Measurements from ENCODE around the gene MYO3A. TPM values are rescaled to one million over a fixed set of nuclear protein-coding genes. Genes with fewer than 3 reads are reported as not detected.

The MYO3A gene
- total RNA-seq, 2 donors from 2014 or later, result 5.2 TPM; not detected in 1

DNA sequence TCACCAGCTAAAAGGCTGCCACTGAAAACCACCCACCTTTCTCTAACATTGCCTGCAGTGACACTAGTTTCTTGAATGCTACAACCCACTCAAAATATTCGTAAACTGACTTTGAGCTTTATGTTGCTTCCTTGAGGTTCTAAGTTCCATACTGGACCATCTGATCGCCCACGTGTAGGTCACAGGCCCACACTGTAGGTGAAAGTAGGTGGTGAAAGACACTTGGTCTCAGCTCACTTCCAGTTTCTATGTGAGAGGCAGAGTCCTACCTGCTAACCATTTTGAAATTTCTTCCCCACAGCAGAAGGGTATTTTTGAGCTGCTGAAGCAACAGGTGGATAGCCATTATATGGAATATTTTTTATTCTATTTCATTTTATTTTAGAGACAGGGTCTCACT lies 97.3 kb downstream of the MYO3A start:
- Histone ChIP-seq H3K9me3 (no peaks in the 10 kb centered on the region), H3K27me3 (replicated peaks; ENCODE audit: insufficient read depth) (no peaks in the 10 kb centered on the region), H3K36me3 (no peaks in the 10 kb centered on the region), H3K4me3 (no peak overlapping the region), H3K4me1 (replicated peaks) (no peaks in the 10 kb centered on the region), H3K27ac (no peak overlapping the region)
- no peak for DNase-seq (ENCODE audit: low spot score)
- no peak for TF ChIP-seq POLR2A (IDR thresholded peaks at IDR 0.05)
- no peak for TF ChIP-seq POLR2AphosphoS5 (IDR thresholded peaks at IDR 0.05)
- TF ChIP-seq, protein P1, sequence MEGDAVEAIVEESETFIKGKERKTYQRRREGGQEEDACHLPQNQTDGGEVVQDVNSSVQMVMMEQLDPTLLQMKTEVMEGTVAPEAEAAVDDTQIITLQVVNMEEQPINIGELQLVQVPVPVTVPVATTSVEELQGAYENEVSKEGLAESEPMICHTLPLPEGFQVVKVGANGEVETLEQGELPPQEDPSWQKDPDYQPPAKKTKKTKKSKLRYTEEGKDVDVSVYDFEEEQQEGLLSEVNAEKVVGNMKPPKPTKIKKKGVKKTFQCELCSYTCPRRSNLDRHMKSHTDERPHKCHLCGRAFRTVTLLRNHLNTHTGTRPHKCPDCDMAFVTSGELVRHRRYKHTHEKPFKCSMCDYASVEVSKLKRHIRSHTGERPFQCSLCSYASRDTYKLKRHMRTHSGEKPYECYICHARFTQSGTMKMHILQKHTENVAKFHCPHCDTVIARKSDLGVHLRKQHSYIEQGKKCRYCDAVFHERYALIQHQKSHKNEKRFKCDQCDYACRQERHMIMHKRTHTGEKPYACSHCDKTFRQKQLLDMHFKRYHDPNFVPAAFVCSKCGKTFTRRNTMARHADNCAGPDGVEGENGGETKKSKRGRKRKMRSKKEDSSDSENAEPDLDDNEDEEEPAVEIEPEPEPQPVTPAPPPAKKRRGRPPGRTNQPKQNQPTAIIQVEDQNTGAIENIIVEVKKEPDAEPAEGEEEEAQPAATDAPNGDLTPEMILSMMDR (IDR thresholded peaks at IDR 0.05), result no peak
- WGBS, result 91% methylated on average over 3 of the region's 3 CpGs
- intact Hi-C loops (cut with DNase I), result no loop called here

- WGBS, result 100% methylated on average over 2 of the region's 2 CpGs
- TF ChIP-seq POLR2AphosphoS5 (IDR thresholded peaks at IDR 0.05), result no peak
- TF ChIP-seq, protein P1 (IDR thresholded peaks at IDR 0.05), result no peak
- TF ChIP-seq POLR2A (IDR thresholded peaks at IDR 0.05), result no peak
- H3K4me1 ChIP-seq (replicated peaks), result no peaks in the 10 kb centered on the region
- no peaks in the 10 kb centered on the region for H3K36me3 ChIP-seq
- DNase-seq (ENCODE audit: low spot score), result no peak
- intact Hi-C loops (cut with DNase I), result no loop called here
- H3K4me3 ChIP-seq, result no peak overlapping the region
- H3K9me3 ChIP-seq, result no peaks in the 10 kb centered on the region
- H3K27ac ChIP-seq, result no peak overlapping the region
- no peaks in the 10 kb centered on the region for H3K27me3 ChIP-seq (replicated peaks; ENCODE audit: insufficient read depth)
Observed at GRCh38 chr10:26043469-26043868, 109.4 kb downstream of the MYO3A start.

DNA sequence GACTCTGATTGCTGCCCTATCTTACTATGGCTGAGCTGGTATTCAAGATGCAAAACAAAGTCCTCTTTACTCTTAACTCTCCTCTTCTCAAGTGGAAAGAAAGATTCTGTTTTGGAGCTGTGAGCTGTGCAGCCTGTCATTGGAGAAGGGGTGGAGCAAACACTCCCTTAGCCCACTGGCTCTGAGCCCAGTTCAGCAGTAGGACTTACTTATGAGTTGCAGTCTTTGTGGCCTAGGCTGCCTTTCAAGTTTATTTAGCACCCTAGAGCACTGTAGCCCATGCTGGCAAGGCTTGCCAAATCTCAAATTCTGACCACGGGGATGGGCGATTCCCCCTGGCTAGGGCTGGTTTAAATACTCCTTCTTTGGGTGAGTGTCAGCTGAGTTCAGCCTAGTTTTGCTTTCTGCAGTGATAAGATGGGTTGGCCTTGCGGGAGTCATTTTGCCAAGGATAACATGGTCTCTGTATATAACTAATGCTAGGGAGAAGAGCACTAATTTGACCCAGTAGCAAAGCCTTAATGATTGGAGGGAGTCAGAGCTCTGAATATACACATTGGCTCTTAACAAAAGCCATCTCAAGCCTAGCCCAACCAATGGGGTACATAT lies 110.2 kb downstream of the MYO3A start:
- Histone ChIP-seq H3K4me1 (replicated peaks) (no peaks in the 10 kb centered on the region), H3K27ac (no peak overlapping the region), H3K27me3 (replicated peaks; ENCODE audit: insufficient read depth) (no peaks in the 10 kb centered on the region), H3K4me3 (no peak overlapping the region), H3K36me3 (no peaks in the 10 kb centered on the region), H3K9me3 (no peaks in the 10 kb centered on the region)
- TF ChIP-seq, protein P1 (IDR thresholded peaks at IDR 0.05), result no peak
- no peak for TF ChIP-seq POLR2A (IDR thresholded peaks at IDR 0.05)
- WGBS, result 51% methylated on average over 3 of the region's 3 CpGs
- intact Hi-C loops (cut with DNase I), result no loop called here
- DNase-seq (ENCODE audit: low spot score), result no peak

- intact Hi-C loops (cut with DNase I), result no loop called here
- TF ChIP-seq POLR2AphosphoS5 (IDR thresholded peaks at IDR 0.05) (no peak), POLR2A (IDR thresholded peaks at IDR 0.05) (no peak)
- H3K36me3 ChIP-seq, result no peaks in the 10 kb centered on the region
- 37% methylated on average over 7 of the region's 7 CpGs for WGBS
- no peaks in the 10 kb centered on the region for H3K9me3 ChIP-seq
- no peaks in the 10 kb centered on the region for H3K4me1 ChIP-seq (replicated peaks)
- H3K27ac ChIP-seq, result no peak overlapping the region
- DNase-seq (ENCODE audit: low spot score), result no peak
- H3K4me3 ChIP-seq, result no peak overlapping the region
- no peaks in the 10 kb centered on the region for H3K27me3 ChIP-seq (replicated peaks; ENCODE audit: insufficient read depth)
Observed at GRCh38 chr10:26046073-26046700, 112.2 kb downstream of the MYO3A start.

DNA sequence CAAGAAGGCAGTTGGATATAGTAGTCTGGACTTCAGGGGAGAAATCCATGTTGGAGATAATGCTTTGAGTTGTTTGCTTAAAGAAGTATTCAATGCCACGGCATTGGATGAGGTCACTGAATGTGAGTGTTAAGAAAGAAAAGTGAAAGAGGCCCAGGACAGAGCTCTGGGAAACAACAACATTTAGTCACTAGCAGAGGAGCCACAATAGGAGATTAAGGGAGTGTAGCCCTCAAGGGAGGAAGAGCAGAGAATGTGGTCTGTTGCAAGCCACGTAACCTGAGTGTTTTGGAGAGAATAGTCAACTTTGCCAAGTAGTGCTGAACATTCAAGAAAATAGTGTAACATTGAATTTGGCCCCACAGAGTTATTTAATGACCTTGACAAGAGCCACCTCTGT lies 114.7 kb downstream of the MYO3A start:
- TF ChIP-seq, protein P1 (IDR thresholded peaks at IDR 0.05), result no peak
- TF ChIP-seq POLR2AphosphoS5 (IDR thresholded peaks at IDR 0.05) (no peak), POLR2A (IDR thresholded peaks at IDR 0.05) (no peak)
- no peaks in the 10 kb centered on the region for H3K36me3 ChIP-seq
- 82% methylated on average over 2 of the region's 2 CpGs for WGBS
- H3K9me3 ChIP-seq, result no peaks in the 10 kb centered on the region
- DNase-seq (ENCODE audit: low spot score), result no peak
- no peaks in the 10 kb centered on the region for H3K27me3 ChIP-seq (replicated peaks; ENCODE audit: insufficient read depth)
- no peak overlapping the region for H3K4me3 ChIP-seq
- intact Hi-C loops (cut with DNase I), result no loop called here
- no peaks in the 10 kb centered on the region for H3K4me1 ChIP-seq (replicated peaks)
- H3K27ac ChIP-seq, result no peak overlapping the region

All from prostate gland (tissue), 2 donors.